Epithelial cell of prostate (primary cell): Measurements from ENCODE around the gene UGT1A3.

Experiments used
- DNase-seq: peaks from one replicate; pipeline ENCODE4 v3.0.0-alpha.2; 2011; ENCODE audit warnings: low read depth, low spot score
- H3K27ac ChIP-seq: fragments of 450-650 bp; 2 replicates; pipeline ENCODE4 v1.5.1; 2017; ENCODE audit warnings: mild to moderate bottlenecking

Gene UGT1A3

GRCh38 chr2:233754872-233755611 is 26.2 kb downstream of the UGT1A3 start:
- no peak for DNase-seq
- no peak overlapping the region for H3K27ac ChIP-seq

- no peak overlapping the region for H3K27ac ChIP-seq
- DNase-seq, result no peak
Measured at GRCh38 chr2:233756429-233757081, 27.7 kb downstream of the UGT1A3 start.

- no peak for DNase-seq
- no peak overlapping the region for H3K27ac ChIP-seq
Measured at GRCh38 chr2:233758141-233758540, 29.3 kb downstream of the UGT1A3 start.

GRCh38 chr2:233758849-233759248 is 30.0 kb downstream of the UGT1A3 start:
- DNase-seq, result no peak

GRCh38 chr2:233760043-233760442 is 31.2 kb downstream of the UGT1A3 start, which contains the start of gene UGT1A1:
Gene UGT1A1, plus strand, starts transcription at chr2:233760270. Its CDS starts 18 bp downstream, at chr2:233760288.
- H3K27ac ChIP-seq, result no peak within 1 kb of the TSS
- DNase-seq, result no peak

More at GRCh38 chr2:233758849-233759248, 30.0 kb downstream of the UGT1A3 start:
- no peak overlapping the region for H3K27ac ChIP-seq

- no peak overlapping the region for H3K27ac ChIP-seq
- peak; percentile 24 for DNase-seq
Measured at GRCh38 chr2:233761040-233761769, 32.4 kb downstream of the UGT1A3 start.

- DNase-seq, result peak; percentile 1
- no peak overlapping the region for H3K27ac ChIP-seq
Measured at GRCh38 chr2:233764264-233764663, 35.4 kb downstream of the UGT1A3 start.

- H3K27ac ChIP-seq, result no peak overlapping the region
- no peak for DNase-seq
Measured at GRCh38 chr2:233764761-233765160, 35.9 kb downstream of the UGT1A3 start.

- DNase-seq, result no peak
- no peak overlapping the region for H3K27ac ChIP-seq
Measured at GRCh38 chr2:233766416-233766815, 37.6 kb downstream of the UGT1A3 start.

GRCh38 chr2:233768076-233768475 is 39.2 kb downstream of the UGT1A3 start:
- no peak overlapping the region for H3K27ac ChIP-seq
- no peak for DNase-seq

- DNase-seq, result no peak
- no peak overlapping the region for H3K27ac ChIP-seq
Measured at GRCh38 chr2:233769260-233769659, 40.4 kb downstream of the UGT1A3 start.

- no peak overlapping the region for H3K27ac ChIP-seq
- DNase-seq, result no peak
Measured at GRCh38 chr2:233772153-233772552, 43.3 kb downstream of the UGT1A3 start.

- no peak for DNase-seq
- H3K27ac ChIP-seq, result no peak overlapping the region
Measured at GRCh38 chr2:233772583-233772982, 43.7 kb downstream of the UGT1A3 start.

GRCh38 chr2:233773854-233774253 is 45.0 kb downstream of the UGT1A3 start:
- H3K27ac ChIP-seq, result no peak overlapping the region
- DNase-seq, result no peak

- DNase-seq, result no peak
- H3K27ac ChIP-seq, result no peak overlapping the region
Measured at GRCh38 chr2:233775414-233775813, 46.6 kb downstream of the UGT1A3 start.

GRCh38 chr2:233778030-233778429 is 49.2 kb downstream of the UGT1A3 start, which contains the start of gene MROH2A:
Gene MROH2A, plus strand, starts transcription at chr2:233778330. Its CDS starts 1,029 bp downstream, at chr2:233779359.
- no peak within 1 kb of the TSS for H3K27ac ChIP-seq
- no peak for DNase-seq

- no peak overlapping the region for H3K27ac ChIP-seq
- no peak for DNase-seq
Measured at GRCh38 chr2:233779722-233780121, 50.9 kb downstream of the UGT1A3 start.

- DNase-seq, result no peak
- H3K27ac ChIP-seq, result no peak overlapping the region
Measured at GRCh38 chr2:233780771-233781170, 51.9 kb downstream of the UGT1A3 start.

- DNase-seq, result no peak
- H3K27ac ChIP-seq, result no peak overlapping the region
Measured at GRCh38 chr2:233789554-233789953, 60.7 kb downstream of the UGT1A3 start.

- H3K27ac ChIP-seq, result no peak overlapping the region
- DNase-seq, result no peak
Measured at GRCh38 chr2:233791151-233791882, 62.5 kb downstream of the UGT1A3 start.
